Hematopoietic multipotent progenitor cell treated with erythropoietin and hydrocortisone succinate and interleukin-3 and kit ligand, for 8 days (in vitro differentiated cells): ENCODE data around the gene SAP30BP.

Experiments
- DNase-seq: peaks from one replicate; pipeline ENCODE4 v3.0.0-alpha.2; 2015

SAP30BP gene

DNA sequence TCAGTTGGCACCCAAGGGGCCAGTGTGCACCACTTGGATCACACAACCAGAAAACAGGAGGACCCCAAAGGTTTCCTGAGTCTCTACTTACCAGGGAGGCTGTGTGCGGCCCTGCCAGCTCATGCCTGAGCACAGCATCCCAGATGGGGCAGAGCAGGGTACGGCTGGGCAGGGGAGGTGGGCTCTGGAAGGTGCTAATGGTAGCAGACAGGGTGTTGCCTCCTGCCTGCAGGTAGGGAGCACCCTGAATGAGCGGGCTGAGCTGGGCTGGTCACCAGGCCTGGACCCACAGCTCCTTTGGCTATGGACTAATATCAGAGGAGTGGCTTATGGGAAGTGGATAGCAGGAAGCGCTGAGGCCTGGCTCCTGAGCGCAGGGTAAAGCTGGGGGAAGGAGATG, 14.8 kb upstream of the SAP30BP start:
- no peak for DNase-seq

- DNase-seq, result peak; percentile 78
Measured at GRCh38 chr17:75652934-75653549, 14.1 kb upstream of the SAP30BP start.

DNA sequence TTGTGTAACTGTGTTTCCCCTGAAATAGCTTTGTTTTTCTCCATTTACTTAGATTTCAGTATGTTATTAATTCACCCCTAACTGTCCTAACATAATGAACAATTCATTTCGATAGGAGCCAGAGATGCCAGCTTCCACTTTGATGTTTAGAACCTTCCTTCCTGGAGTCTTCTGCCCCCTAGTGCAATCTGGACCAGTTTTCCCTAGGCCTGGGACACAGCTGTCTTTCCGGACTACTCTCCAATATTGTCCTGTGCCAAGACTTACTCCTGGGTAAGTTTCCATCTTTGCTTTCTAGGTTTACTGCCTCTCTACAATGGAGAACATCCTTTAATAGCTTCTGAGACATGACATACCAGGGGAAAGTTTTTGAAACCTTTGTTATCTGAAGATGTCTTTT, 13.0 kb upstream of the SAP30BP start:
- DNase-seq, result no peak

DNA sequence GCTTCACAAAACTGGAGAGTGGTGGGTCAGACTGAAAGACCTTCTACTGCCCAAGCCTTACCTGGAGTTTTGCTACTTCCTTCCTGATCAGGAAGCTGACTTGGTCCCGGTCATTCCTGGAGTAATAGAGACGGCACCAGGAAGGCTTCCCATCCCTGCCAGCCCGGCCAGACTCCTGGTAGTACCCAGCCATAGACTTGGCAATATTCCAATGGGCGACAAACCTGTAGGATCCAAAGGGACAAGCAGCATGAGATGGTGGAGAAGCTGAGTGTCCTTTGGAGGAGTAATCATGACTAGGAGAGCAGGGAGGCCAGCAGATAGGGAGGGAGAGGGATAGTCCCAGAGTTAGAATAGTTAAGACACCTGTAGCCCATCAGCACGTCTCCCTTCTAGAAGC, 8.9 kb upstream of the SAP30BP start:
- DNase-seq, result no peak

DNA sequence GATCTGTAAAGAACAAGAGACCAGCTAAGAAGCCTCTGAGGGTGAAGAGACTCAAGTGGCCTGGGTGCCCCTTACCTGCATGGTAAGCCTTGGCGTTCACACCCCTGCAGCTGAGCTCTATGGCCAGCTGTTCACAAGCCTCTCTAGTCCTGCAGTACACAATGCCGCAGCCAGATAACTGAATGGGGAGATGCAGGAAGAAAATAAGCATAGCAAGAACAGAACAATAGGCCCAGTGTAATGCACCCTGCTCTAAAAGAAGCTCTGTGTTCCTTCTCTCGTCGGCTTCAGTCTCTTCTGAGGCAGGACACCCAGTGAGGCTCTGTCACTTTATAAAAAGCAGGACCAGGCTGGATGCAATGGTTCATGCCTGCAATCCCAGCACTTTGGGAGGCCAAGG, 5.6 kb upstream of the SAP30BP start:
- DNase-seq, result no peak

DNA sequence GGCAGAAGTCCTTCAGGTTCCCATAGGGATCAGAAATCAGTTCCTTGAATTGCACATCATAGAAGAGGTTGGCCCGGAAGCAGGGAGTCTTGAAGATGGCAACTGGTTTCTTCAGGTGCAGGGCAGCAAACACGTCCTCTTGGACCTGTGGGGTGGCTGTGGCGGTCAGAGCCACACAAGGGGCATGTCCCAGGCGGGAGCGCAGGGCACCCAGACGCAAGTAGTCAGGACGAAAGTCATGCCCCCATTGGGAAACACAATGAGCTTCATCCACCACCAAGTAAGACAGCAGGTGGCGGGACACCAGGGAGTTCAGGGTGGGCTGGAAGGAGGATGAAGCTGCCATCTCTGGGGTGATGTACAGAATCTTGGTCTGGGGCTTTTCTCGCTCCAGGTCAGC, 4.6 kb upstream of the SAP30BP start:
- DNase-seq, result no peak

- DNase-seq, result no peak
Measured at GRCh38 chr17:75664099-75664549, 3.0 kb upstream of the SAP30BP start.

DNA sequence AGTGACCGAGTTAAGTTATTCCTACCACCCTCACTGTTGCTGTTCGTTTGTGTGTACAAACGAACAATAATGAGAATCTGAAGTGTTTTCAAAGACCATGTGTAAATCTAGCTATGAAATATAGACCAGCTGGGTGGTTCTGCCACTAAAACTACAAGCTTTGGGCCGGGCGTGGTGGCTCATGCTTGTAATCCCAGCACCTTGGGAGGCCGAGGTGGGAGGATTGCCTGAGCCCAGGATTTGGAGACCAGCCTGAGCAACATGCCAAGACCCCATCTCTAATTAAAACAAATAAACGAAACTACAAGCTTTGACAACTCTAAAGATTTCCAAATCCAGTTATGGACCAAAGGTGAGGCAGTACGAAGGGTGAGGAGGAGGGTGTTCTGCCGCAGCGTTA, 1.2 kb upstream of the SAP30BP start:
- no peak for DNase-seq

DNA sequence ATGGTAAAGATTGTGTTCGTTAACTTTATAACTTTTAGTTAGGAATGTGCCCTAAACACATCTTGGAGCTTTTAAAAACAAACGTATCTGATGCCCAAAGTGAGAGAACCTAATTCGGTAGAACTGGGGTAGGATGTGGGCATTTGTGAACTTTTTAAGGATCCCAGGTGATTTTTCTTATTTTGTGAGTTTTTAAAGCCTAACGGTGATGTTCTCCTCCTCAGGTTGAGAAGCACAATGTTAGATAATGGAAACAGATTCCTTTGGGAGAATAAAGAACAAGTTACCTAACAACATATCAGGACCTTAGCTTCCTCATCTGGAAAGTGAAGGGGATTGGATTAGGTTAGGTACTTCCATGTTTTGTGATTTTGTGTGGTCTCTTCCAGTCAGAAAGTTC, 687 bp downstream of the SAP30BP start:
- no peak for DNase-seq

GRCh38 chr17:75668489-75668888, 1.4 kb downstream of the SAP30BP start:
- no peak for DNase-seq

DNA sequence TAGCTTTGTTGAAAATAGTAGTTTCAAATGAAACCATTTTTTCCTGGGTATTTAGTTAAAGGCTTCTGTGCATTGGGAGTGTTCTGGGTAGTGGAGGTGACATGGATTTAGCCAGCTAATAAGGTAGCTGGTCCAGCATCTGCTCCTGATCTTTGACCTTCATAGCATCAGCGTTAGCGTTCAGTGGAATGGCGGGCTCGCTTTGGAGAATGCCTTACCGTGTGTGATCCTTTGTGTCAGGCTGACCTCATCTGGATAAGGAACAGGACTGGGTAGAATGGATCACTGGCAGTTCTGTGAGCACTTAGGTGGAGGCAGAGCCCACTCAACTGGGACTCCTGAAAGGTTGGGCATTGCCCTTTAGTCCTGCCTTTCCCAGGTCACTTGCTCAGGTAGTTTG, 3.7 kb downstream of the SAP30BP start:
- DNase-seq, result no peak

DNA sequence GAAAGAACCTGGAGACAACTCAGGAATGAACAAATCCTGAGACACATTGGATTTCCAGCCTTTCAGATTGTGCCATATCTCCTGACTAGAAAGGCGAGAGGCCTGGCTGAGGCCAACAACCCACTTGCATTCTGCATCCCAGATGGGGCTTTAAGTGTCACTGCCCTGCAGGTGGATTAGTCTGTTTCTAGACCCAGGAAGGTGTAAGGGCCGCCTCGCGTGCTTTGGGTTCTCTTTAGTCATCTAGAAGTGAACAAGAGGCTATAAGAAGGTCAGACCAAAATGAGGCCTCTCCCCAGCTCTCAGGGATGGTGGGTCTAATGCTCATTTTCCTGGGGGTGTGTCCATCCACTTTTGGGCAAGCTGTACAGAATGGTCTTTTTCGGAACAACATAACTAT, 4.9 kb downstream of the SAP30BP start:
- DNase-seq, result no peak

DNA sequence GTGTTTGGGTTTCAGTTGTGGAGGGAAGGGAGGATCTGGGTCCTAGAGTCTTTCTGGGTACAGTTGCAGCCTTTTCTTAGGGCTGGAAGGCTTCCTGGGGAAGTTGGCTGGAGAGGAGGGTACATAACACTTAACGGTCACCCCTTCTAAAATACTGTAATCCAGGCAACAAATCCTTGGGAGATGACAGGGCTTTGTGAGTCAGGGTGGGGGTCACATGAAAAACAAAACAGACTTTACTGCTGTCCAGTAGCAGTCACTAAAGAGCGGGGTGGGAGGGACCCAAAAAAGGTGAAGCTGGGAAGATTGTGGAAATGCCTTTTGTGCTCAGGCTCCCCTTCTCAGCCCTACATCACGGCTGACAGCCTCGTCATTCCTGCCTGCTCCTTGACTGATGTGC, 6.3 kb downstream of the SAP30BP start:
- no peak for DNase-seq

DNA sequence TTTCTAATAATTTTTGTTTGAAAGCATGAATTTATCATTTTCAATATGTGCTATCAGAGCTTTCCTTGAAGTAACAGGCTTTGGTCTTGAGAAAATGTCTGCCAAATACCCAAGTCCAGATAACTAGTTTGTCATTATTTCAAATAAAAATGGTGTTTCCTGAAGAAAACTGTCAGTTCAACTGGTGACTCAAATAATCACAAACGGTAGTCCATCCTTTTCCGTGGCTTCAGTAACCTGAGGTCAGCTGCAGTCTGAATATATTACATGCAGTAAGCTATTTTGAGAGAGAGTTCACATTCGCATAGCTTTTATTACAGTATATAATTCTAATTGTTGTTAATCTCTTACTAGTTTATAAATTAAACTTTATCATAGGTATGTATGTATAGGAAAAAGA, 9.3 kb downstream of the SAP30BP start:
- DNase-seq, result no peak

DNA sequence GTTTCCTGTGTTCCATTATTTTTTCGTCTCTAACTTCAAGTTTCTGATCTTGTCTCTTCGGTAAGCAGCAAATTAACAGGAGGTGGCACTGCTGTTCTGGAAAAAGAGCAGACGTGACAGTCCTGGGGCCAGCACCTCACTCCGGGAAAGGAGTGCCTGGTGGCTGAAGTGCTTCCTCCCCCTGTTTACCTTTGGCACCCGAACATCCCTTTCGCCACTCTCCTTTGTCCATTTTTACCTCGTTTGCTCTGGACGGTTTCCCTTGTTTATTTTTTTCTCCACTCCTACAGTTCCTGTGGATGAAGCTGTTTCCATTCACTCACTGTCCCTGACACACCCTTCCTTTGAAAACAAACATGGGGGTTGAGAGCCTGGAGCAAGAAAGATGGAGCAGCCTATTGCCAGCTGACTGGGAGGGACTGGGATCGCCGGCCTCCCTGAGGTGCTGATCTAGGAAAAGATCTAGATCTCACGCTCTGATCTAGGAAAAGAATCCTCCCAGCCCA, 12.6 kb downstream of the SAP30BP start:
- DNase-seq, result peak; percentile 31

DNA sequence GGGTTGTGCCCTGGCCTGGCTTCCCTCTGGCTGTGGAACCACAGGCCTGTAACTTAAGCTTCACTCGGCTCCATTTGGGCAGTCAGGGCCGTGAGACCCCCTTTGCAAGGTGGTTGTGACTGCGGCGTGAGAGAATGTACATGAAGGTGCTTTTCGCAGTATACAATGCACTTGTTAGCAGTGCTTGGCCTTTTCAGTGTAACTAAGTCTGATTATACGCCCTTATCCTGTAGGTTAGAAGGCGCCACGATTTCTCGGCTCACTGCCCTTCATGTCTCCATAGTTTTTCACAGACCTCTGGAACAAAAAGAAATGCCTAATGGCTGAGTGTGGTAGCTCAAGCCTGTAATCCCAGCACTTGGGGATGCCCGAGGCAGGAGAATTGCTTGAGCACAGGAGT, 13.3 kb downstream of the SAP30BP start:
- no peak for DNase-seq

DNA sequence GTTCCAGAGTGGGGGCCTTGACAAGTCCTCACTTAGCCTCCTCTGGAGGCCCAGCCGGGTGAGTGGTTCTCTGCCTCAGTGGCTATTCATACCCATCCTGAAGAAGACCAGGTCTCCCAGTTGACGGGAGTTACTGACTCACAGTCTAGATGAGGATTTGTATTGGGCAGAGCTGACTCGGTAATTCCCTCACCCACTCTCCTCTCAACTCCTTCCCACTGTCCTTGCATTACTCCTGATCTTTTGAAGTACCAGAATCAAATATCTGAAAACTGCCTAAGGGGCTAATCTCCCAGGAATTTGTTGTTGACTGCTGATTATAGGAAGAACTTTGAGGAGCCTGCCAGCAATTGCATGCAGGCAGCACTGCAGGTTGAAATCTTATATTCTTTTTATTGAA, 14.2 kb downstream of the SAP30BP start:
- DNase-seq, result no peak

GRCh38 chr17:75683583-75683982, 16.4 kb downstream of the SAP30BP start:
- DNase-seq, result peak; percentile 39

GRCh38 chr17:75684249-75684648, 17.1 kb downstream of the SAP30BP start:
- DNase-seq, result no peak

GRCh38 chr17:75684924-75685323, 17.8 kb downstream of the SAP30BP start:
- no peak for DNase-seq

GRCh38 chr17:75685499-75685898, 18.4 kb downstream of the SAP30BP start:
- DNase-seq, result no peak

- no peak for DNase-seq
Measured at GRCh38 chr17:75688209-75688825, 21.2 kb downstream of the SAP30BP start.

- no peak for DNase-seq
Measured at GRCh38 chr17:75689441-75689873, 22.3 kb downstream of the SAP30BP start.

DNA sequence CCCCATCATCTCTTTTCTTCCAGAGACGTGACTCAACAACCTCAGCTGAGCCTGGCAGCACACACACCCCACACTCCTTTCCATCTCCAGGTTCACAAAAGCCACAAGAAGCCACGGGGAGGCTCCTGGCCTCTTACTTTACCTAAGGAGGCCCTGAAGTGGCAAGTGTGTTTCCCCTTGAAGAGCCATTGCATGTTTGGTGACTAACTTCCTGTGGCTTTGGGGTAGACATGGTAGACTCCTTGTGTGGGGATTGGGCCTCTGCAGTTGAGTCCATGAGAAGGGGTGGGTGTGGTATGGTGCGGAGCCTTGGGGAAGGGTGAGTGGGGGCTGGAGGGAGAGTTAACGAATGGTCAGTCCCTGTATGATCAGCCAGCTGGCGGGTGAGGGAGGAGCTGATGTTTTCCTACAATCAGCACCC, 24.2 kb downstream of the SAP30BP start:
- DNase-seq, result no peak
